GM21447 (cell line): ENCODE results near the gene CD2AP.
"Not testable (repeated sequence)": the region's sequence is repeated elsewhere in the genome, so short reads cannot be mapped to it uniquely, and the experiment has no call there.

Experiments
- ATAC-seq: cut with Tn5 transposase; IDR thresholded peaks from one replicate; pipeline ENCODE4 v1.9.1; 2021; ENCODE audit not compliant: unreplicated experiment

The CD2AP gene

GRCh38 chr6:47495954-47496545, 18.5 kb downstream of the CD2AP start:
- ATAC-seq = no peak

- ATAC-seq = no peak
These were observed 19.5 kb downstream of the CD2AP start for GRCh38 chr6:47496935-47497579.

GRCh38 chr6:47502920-47503319, 25.3 kb downstream of the CD2AP start:
- no peak for ATAC-seq

- no peak for ATAC-seq
These were observed 32.3 kb downstream of the CD2AP start for GRCh38 chr6:47509937-47510336.

GRCh38 chr6:47512872-47513271, 35.3 kb downstream of the CD2AP start:
- ATAC-seq = no peak

- no peak for ATAC-seq
These were observed 41.7 kb downstream of the CD2AP start for GRCh38 chr6:47519279-47519678.

- no peak for ATAC-seq
These were observed 42.7 kb downstream of the CD2AP start for GRCh38 chr6:47520282-47520681.

- ATAC-seq = no peak
These were observed 44.4 kb downstream of the CD2AP start for GRCh38 chr6:47521961-47522360.

GRCh38 chr6:47524136-47524845, 46.7 kb downstream of the CD2AP start:
- no peak for ATAC-seq

- ATAC-seq = no peak
These were observed 47.9 kb downstream of the CD2AP start for GRCh38 chr6:47525330-47526057.

- no peak for ATAC-seq
These were observed 49.7 kb downstream of the CD2AP start for GRCh38 chr6:47527274-47527673.

GRCh38 chr6:47529734-47530133, 52.1 kb downstream of the CD2AP start:
- no peak for ATAC-seq

GRCh38 chr6:47532981-47533585, 55.5 kb downstream of the CD2AP start:
- ATAC-seq = no peak

- no peak for ATAC-seq
These were observed 56.5 kb downstream of the CD2AP start for GRCh38 chr6:47534063-47534462.

GRCh38 chr6:47535316-47536225, 58.0 kb downstream of the CD2AP start:
- ATAC-seq = no peak

GRCh38 chr6:47536816-47537401, 59.3 kb downstream of the CD2AP start:
- no peak for ATAC-seq

- ATAC-seq = no peak
These were observed 67.6 kb downstream of the CD2AP start for GRCh38 chr6:47545223-47545622.

- ATAC-seq = no peak
These were observed 74.1 kb downstream of the CD2AP start for GRCh38 chr6:47551670-47552069.

- no peak for ATAC-seq
These were observed 74.7 kb downstream of the CD2AP start for GRCh38 chr6:47552319-47552718.

- ATAC-seq = not testable (repeated sequence)
These were observed 75.7 kb downstream of the CD2AP start for GRCh38 chr6:47553243-47553642.
